MCF 10A (cell line): Measurements from ENCODE around the gene PALD1. TPM values are rescaled to one million over a fixed set of nuclear protein-coding genes. Genes with fewer than 3 reads are reported as not detected.

Experiments
- BruUV-seq: library from RNA; stranded (reverse); fragments of 400-500 nt; replicated peaks from 2 replicates; lab custom pipeline; 2021; lab: Mats Ljungman, UMichigan
- CTCF ChIA-PET: fragments of 300-600 bp; sonication (Branson Sonifier 250); formaldehyde crosslinking; extraction: SDS; loops from one replicate; lab custom pipeline; 2021; ENCODE audit warnings: antibody characterized with exemption, inconsistent platforms; lab: Yijun Ruan, JAX
- POLR2A ChIA-PET: fragments of 300-600, 350-650 bp; sonication (Branson Sonifier 250); formaldehyde crosslinking; extraction: SDS; loops from one replicate; lab custom pipeline; 2020; ENCODE audit warnings: antibody characterized with exemption, inconsistent platforms; lab: Yijun Ruan, JAX
- DNase-seq: peaks from one replicate; pipeline ENCODE4 v3.0.0-alpha.2; 2018; ENCODE audit not compliant: unreplicated experiment
- H3K27ac Mint-ChIP-seq: one replicate; pipeline ENCODE4 v1.8.0; 2022; ENCODE audit warnings: mild to moderate bottlenecking, low read depth, mixed read lengths; ENCODE audit not compliant: unreplicated experiment
- H3K27me3 Mint-ChIP-seq: one replicate; pipeline ENCODE4 v1.8.0; 2022; ENCODE audit warnings: mixed read lengths; ENCODE audit not compliant: insufficient read depth, unreplicated experiment
- H3K36me3 Mint-ChIP-seq: one replicate; pipeline ENCODE4 v1.8.0; 2022; ENCODE audit warnings: mild to moderate bottlenecking, moderate library complexity, mixed read lengths; ENCODE audit not compliant: insufficient read depth, unreplicated experiment
- H3K4me1 Mint-ChIP-seq: one replicate; pipeline ENCODE4 v1.8.0; 2022; ENCODE audit warnings: mixed read lengths; ENCODE audit not compliant: insufficient read depth, unreplicated experiment
- H3K4me3 Mint-ChIP-seq: one replicate; pipeline ENCODE4 v1.8.0; 2022; ENCODE audit warnings: mild to moderate bottlenecking, moderate library complexity, mixed read lengths; ENCODE audit not compliant: unreplicated experiment
- H3K9me3 Mint-ChIP-seq: one replicate; pipeline ENCODE4 v1.8.0; 2022; ENCODE audit warnings: mixed read lengths; ENCODE audit not compliant: unreplicated experiment
- CTCF ChIP-seq: fragments of 200-600 bp; IDR thresholded peaks from one replicate; pipeline ENCODE4 v1.8.0; 2022; ENCODE audit warnings: antibody characterized with exemption, mild to moderate bottlenecking; ENCODE audit not compliant: unreplicated experiment
- intact Hi-C: fragments of 100-400 bp; cut with micrococcal nuclease; formaldehyde crosslinking; loops from 2 replicates; pipeline ENCODE4 v1.14.1; 2022
- total RNA-seq: library from RNA; stranded (reverse); gene quantifications from 2 replicates; pipeline ENCODE4 v1.2.3, GENCODE V29; 2022

PALD1 gene
- total RNA-seq, 1 experiment from 2014 or later, result 0.12 TPM

GRCh38 chr10:70568113-70568512 is 89.5 kb downstream of the PALD1 start:
- TF ChIP-seq CTCF, result no peak
- no peaks in the 10 kb centered on the region for H3K36me3 Mint-ChIP-seq
- H3K4me3 Mint-ChIP-seq, result no peak overlapping the region
- H3K9me3 Mint-ChIP-seq, result no peaks in the 10 kb centered on the region
- ChIA-PET POLR2A (no interaction called here), CTCF (interaction anchor here (0.7 to 1.8 kb wide), 2 partner anchors 19 to 236 kb away, joined by 3 to 6 read pairs; no protein-coding TSS in a partner anchor)
- H3K27me3 Mint-ChIP-seq, result no peaks in the 10 kb centered on the region
- intact Hi-C loops, result no loop called here
- no TSS peak for BruUV-seq
- H3K4me1 Mint-ChIP-seq, result no peaks in the 10 kb centered on the region
- DNase-seq, result no peak
- H3K27ac Mint-ChIP-seq, result no peak overlapping the region

- H3K36me3 Mint-ChIP-seq, result no peaks in the 10 kb centered on the region
- no peaks in the 10 kb centered on the region for H3K9me3 Mint-ChIP-seq
- no peak overlapping the region for H3K4me3 Mint-ChIP-seq
- no TSS peak for BruUV-seq
- no peaks in the 10 kb centered on the region for H3K27me3 Mint-ChIP-seq
- DNase-seq, result no peak
- ChIA-PET CTCF (interaction anchor here (1.8 kb wide), 1 partner anchor 19 kb away, joined by 6 read pairs; no protein-coding TSS in a partner anchor), POLR2A (interaction anchor here (0.5 kb wide), 1 partner anchor 19 kb away, joined by 3 read pairs; no protein-coding TSS in a partner anchor)
- H3K27ac Mint-ChIP-seq, result no peak overlapping the region
- no peaks in the 10 kb centered on the region for H3K4me1 Mint-ChIP-seq
- no peak for TF ChIP-seq CTCF
- intact Hi-C loops, result no loop called here
These were observed 90.4 kb downstream of the PALD1 start for GRCh38 chr10:70568781-70569495.

- ChIA-PET CTCF (no interaction called here), POLR2A (no interaction called here)
- peaks cover 8% of the 10 kb centered on the region for H3K4me1 Mint-ChIP-seq
- no peaks in the 10 kb centered on the region for H3K9me3 Mint-ChIP-seq
- no peak for TF ChIP-seq CTCF
- no peaks in the 10 kb centered on the region for H3K27me3 Mint-ChIP-seq
- no TSS peak for BruUV-seq
- H3K4me3 Mint-ChIP-seq, result no peak overlapping the region
- no peak for DNase-seq
- no peak overlapping the region for H3K27ac Mint-ChIP-seq
- H3K36me3 Mint-ChIP-seq, result no peaks in the 10 kb centered on the region
- intact Hi-C loops, result no loop called here
These were observed 92.7 kb downstream of the PALD1 start for GRCh38 chr10:70571236-70571635.

- Mint-ChIP-seq H3K4me1 (peaks cover 13% of the 10 kb centered on the region), H3K27me3 (no peaks in the 10 kb centered on the region), H3K36me3 (no peaks in the 10 kb centered on the region), H3K9me3 (no peaks in the 10 kb centered on the region), H3K4me3 (no peak overlapping the region), H3K27ac (no peak overlapping the region)
- POLR2A ChIA-PET, result no interaction called here
- CTCF ChIA-PET, result no interaction called here
- no peak for DNase-seq
- intact Hi-C loops, result no loop called here
- no peak for TF ChIP-seq CTCF
- BruUV-seq, result no TSS peak
These were observed 93.3 kb downstream of the PALD1 start for GRCh38 chr10:70571636-70572439.
